ENCODE results near the gene STK17A.

STK17A gene

DNA sequence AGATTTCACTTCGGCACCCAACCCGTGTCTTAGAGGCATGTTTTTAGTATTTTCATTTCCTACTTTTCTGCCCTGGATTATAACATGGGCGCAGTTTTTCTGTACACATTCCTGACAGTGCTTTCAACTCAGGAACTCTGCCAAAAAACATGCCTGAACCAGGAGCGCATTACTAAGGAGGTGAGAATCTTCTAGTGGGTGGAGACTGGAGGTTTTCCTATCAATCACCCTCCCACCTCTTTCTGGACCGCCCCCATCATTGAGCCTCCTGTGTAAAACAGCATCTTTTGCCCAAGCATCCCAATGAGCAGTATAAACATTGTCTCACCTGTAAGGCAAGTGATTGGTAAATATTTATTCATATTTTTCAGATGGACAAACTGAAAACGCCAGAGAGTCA lies 53.2 kb downstream of the STK17A start:
- no peak for DNase-seq (ENCODE audit: low read depth)

DNA sequence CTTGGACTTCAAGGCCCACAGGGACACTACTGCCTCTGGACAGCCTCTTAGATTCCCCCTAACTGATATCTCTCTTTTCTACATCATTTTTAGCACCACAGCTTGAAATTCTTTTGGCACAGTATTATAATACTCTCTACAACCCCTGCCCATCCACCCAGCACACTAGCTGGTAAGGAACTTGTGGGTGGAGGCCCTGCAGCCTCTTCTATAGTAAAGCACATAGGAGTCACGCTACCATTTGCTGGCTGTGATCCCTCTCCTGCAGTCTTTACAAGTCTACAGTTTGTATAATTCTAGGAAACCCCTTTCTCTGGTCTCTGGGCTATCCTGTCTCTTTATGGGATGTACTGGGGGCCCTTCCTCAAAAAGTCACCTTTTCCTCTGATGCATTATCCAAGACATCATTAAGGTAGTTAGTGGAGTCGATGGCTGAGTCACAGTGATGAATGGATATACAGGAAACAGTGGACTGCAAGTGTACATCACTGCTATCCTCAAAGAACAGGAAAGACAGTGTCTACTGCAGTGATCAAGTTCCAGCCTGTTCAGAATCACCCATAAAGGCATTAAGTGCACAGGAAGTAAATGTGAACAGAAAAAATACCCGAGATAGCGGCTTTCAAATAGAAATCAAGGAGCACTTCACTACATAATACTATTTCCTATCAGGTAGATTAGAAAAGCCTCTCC lies 54.4 kb downstream of the STK17A start:
- no peak for DNase-seq (ENCODE audit: low read depth)

DNA sequence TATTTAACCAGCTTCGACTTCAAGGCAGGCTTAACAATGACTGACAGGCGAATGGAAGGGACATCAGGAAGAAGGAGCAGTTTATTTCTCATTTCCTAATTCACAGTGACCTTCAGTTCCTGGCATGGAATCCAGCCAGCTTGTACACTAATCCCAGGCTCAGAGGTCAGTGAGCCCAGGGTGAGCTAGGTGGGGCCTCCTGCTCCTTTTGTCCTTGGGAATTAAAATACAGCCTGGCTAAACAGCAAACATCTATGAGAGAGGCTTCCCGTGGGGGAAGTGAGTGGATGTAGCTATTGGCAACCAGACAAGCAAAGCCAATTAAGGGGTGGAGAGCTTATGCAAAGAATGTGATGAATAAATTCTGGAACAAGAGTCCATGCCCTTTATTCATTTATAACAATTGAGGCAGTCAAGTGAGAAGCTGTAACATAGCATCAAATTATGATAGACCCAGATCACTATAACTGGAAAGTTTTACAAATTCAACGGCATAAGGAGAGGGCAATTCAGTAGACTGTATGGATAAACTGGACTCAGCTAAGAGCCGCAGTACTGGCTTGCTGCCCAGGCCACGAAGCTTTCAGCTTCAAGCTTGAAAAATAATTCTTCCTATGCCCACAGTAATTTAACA lies 57.1 kb downstream of the STK17A start:
- DNase-seq (ENCODE audit: low read depth): no peak

DNA sequence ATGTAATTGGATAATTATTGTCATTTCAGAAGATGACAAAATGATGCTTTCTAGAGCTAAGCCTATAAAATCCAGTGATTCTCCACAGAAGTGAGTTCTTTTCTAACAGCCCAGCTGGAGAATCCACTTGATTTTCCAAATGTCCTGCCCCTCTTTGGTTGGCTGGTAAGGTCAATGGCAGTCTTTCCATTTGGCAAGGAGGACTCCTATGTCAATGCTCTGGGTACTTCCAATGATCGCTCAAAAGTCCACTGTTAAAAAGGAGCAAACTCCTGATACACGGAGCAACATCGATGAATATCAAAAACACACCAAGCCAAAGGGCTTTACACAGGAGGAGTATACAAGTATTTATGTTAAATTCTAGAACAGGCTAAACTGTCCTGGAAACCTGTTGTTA lies 57.8 kb downstream of the STK17A start:
- DNase-seq (ENCODE audit: low read depth): no peak

DNA sequence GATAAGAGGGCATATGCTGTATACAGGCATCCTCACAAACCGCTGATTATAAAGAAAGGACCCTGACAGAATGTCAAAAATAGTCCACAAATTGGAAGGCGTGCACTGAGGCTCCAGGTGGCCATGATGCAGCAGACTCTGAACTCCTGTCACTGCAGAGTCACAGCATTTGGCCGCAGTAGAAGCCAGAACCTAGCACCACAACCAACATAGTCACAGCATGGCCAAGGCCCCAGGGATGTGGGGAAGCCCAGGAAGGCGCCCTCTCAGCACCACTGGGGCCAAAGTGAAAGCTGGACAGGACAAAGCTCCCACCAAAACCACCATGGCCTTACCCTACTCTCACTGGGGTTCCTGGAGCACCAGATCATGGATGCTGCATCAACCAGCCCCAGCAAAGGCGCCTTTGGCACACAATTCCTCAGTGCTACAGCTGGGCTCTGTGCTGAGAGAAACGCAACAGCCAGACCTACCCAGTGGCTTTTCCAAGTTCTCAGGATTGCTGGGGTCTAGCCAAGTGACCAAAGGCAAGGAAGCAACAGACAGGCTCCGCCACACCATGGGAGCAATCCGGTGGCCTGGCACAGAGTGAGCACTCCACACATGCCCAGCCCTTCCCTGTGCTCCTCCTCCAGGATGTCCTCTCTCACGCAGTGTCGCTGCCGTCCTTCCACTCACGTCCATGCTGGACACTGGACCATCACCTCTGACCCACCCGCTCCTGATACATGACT lies 60.2 kb downstream of the STK17A start:
- DNase-seq (ENCODE audit: low read depth): no peak

DNA sequence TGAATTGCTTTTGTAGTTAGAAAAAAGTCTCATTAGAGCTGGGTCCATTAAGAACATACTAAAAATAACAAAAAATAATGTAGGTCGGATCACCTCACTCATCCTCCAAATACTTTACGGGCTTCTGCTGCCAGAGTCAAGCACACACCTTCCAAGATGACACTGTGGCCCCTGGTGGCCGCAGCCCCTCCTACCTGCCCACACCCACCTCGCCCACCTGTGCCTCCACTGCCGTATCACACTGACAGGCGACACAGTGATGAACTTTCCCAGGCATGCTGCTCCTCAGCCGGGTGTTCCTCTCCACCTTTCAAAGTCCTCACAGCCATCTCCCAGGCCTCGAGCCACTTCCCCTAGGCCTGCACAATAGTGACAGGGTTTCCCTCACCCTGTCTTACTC lies 60.9 kb downstream of the STK17A start:
- no peak for DNase-seq (ENCODE audit: low read depth)

DNA sequence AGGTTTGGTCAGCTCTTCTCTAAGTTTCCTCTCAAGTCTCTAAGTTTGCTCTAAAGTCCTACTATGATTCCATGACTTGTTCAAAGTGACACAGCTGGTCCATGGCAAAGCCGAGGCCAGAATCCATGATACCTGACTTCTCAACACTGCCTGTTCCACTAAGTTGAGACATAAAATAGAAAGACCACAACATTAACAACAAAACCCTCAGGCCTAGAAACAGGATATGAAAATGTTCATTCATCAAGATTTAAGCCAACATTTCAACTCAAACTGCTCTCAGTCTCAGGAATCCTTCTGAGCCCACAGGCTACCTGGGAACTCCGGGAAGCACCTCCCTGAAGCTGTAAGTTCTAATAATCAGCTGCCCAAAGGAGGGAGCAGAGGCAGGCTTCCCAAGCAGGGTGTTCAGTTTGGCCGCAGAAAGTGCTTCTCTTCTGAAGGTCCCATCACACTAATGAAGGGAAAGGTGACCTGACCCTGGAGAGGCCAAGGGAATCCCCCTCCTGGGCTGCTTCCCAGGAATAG lies 62.9 kb downstream of the STK17A start:
- no peak for DNase-seq (ENCODE audit: low read depth)

DNA sequence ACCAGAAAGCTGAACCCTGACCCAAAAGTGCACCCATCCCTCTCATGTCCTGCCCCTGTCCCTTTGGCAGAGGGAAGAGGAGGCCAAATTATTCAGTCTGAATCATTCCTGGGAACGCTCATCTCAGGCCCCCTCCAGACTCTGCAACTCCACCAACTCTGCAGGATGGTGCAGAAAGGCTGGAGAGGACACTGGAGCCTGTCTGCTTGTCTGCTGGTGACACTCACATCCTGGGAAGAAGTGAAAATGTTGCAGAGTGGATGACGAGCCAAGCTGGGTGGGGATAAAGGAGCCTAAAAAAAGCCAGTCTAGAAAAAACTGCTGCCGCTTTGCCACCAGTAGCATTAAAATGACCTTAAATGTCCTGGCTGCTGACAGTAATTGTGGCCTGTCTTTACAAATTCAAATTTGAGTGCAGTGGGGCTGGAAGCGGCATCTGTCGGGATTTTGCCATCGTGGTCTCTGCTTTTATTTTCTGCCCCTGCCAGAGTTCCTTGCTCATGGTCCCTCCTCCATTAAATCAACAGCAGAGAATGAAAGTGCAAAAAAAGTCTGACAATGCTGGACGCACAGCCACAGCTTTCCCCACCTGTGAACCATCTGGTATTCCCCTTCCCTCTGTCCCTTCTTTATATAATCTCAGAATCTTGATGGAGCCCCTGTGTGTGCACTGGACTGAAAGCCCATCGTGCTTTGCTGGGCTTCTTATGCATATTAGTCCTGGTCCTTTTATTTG lies 63.9 kb downstream of the STK17A start:
- DNase-seq (ENCODE audit: low read depth): no peak

DNA sequence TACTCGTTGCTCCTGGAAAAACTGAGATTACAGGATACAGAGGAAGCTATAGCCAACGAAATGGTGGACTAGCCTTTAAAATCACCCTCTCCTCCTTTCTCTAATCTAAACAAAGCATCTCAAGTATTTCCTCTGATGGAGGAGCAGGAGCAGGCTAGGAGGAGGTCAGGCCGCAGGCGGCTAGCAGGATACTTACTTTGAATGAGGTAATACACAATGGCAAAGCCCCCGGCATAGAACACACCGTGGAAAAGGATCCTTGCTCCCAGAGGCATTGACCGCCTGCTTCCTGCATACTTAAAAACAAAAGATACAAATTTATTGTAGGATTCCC lies 64.4 kb downstream of the STK17A start:
- no peak for DNase-seq (ENCODE audit: low read depth)

DNA sequence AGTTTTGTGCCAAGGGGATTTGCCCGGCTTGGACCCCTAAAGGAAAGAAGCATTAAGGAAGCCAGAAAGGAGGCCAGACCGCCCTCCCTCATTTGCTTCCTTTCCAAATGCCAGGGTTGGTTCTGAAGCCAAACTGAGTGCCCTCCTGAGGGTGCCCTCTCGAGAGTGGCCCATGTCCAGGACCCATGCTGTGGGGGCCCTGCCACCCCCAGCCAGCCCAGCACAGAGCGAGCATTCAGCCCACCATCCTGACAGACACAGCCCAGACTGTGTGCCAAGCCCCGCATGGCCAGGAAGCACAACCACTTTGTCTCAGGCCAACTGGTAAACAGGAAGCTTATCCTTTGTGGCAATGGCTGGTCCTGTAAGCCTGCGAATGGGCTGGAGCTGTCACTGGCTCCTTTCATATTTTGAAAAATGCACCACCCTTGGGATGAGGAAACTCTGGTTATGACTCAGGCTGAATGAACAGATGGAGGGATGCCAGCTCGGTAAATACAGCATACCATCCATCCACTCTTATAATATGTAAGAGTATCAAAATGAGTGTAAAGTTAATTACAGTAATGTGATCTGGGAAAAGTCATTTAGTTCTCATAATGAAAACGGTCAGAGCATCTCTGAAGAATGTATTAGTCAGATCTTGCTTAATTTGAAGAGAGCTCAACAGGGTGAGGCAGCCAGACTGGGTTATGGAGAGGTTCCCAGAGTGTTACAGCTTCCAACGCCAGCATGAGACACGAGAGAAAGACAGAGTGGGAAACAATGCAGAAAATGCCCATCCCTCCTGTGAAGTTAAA lies 65.0 kb downstream of the STK17A start:
- DNase-seq (ENCODE audit: low read depth): no peak

DNA sequence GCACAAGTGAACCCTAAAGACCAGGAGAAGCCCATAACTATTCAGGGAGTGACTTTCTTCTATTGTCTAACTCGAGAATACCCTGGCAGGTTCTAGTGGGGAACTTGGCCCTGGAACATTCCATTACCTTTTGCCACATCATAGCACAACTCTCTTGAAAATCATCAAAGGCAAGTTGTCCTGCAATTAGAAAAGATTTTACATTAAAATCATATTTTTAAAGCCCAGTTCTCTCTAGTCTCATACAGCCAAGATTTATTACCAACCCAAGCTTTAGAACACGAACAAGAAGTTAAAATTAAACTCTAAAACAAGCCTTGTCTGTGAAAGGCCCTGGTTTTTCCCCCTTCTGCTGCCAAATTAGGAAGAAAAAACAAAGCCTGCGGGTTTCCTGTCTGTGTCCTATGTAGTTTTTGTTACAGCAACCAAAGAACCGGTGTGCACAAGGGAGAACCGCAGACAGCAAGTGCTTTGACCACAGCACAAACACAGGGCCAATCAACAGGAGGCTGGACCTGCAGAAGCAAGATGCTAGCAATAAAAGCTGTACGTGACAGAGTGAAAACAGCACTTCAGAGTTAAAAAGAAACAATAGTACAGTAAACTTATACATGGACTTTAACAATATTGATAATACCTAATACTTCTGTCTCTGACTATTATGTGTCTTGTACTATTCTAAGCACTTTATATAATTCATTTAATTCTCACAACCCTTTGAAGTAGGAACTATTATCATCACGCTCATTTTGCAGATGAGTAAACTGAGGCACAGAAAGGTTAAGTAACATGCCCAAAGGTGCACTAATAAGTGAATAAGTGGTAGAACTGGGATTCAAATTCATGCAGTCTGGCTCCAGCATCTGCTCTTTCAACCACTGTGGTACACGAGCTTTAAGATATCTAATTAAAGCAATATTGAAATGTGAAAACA lies 65.8 kb downstream of the STK17A start:
- peak; percentile 50 for DNase-seq (ENCODE audit: low read depth)

DNA sequence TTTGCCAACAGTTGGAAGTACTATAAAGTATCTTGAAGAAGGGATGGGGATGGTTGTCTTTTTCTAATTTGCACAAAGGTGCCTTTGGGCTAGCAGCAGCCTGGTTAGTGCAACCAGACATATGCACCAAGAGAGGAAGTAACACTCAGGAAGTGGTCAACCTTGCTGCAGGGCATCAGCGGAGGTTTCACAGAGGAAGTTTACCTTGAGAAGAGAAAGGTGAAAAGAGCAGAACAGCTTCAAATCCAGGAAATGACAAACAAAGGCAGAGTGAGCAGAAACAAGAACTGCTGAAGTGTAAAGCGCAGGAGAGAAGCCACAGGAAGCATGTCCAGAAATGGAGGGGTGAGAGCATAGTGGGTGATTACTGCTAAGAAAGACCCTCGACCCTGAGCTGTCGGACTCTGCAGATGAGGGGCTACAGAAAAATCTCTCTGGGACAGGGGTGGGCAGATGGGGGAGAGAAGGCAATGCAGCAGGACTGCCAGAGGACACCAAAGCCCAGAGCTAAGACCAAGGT lies 66.9 kb downstream of the STK17A start:
- peak; percentile 47 for DNase-seq (ENCODE audit: low read depth)

DNA sequence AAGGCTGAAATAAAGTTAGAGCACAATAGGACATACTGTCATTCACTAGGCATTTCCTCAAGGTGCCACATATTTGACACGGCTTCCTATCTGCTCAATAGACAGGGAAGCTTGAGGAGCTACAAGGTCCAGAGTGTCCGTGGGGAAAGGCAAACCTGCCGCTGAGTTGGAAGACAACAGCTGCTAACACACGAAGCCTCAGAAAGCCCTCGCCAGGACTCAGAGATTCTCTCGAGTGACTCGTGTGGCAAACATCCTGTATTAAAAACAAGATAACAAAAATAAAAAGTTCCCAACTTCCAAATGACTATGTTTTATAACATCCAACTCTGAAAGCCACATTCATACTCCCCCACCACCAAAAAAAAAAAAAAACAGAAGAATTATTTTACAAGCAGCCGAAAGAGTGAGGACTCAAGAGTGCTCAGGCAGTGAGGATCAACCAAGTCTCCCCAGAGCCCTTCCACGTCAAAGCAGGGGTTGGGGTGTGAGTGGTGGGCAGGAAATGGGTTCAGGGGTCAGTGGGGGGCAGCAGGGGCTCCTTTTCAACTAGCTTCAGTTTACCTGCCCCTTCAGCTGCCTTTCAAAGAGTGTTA lies 67.6 kb downstream of the STK17A start:
- no peak for DNase-seq (ENCODE audit: low read depth)

DNA sequence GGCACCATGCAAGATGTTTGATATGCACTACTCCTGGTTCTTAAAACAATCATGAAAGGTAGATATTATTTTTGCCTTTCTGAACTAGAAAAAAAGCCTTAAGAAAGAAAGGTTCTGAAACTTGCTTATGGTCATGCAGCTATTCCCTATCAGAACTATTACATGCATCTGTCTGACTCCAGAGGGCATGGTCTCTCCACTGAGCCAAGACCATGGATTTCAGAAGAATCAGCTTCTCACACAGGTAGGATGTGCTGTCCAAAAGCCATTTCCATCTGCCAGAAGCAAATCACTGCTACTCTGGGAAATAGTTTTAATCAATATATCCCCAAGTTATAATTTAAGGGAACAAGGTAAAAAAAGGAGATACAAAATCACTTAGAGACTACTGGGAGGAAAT lies 69.5 kb downstream of the STK17A start:
- DNase-seq (ENCODE audit: low read depth): no peak

DNA sequence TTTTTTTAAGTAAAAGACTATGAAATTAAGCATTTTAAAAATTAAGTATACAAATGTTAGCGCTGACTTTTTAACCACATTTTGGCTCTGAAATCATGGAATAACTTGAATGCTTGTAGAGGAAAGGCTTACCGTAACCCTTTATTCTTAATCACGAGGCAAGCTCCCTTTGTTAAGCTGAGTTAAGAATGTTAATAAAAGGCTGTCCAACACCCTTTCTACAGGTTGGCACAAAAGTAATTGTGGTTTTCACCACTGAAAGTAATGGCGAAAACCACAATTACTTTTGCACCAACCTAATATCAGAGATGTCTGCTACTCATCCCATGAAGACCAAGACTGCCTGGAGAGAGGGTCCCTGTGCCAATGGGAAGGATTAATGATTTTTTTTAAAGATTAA lies 70.6 kb downstream of the STK17A start:
- no peak for DNase-seq (ENCODE audit: low read depth)

DNA sequence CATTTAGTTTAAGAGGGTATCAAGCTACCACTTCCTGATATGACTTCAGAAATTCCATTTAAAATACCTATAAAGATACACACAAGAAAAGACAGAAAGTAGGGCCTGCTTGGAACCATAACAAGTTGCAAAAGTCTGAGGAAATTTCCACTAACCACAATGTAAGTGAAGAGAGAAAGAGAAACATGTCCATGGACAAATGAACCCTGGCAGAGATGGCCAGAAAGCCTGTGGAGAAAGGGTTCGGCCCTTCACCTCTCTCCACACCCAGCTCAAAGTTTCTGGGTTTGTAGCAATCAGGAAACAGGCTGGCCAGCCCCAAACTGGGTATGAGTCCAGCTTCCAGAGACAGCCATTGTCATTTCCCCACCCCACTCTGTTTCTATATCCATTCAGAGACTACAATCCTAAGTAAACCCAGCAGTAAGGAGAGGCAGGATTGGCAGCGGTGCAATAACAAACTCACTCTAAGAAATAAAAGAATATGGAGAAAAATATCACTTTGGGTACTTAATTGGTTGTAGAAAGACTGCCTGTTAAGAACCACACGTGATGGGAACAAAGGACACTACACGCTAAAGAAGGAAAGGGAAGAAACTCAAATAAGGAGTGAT lies 71.1 kb downstream of the STK17A start:
- DNase-seq (ENCODE audit: low read depth): no peak

DNA sequence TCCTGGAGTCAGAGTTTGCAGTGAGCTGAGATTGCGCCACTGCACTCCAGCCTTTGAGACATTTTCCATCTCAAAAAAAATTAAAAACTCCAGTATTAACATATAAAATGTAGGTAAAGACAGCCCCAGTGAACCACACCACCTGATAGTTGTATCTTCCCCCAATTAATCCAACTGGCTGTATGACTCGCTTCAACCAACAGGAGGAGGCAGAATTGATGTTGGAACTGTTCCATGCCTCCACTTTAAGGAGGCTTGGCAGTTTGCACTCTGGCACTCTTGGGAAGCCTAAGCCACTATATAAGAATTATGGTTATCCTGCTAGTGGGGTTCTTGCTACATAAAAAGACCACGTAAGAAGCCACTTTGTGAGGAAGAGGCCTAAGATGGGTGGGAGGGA lies 72.7 kb downstream of the STK17A start:
- DNase-seq (ENCODE audit: low read depth): no peak

DNA sequence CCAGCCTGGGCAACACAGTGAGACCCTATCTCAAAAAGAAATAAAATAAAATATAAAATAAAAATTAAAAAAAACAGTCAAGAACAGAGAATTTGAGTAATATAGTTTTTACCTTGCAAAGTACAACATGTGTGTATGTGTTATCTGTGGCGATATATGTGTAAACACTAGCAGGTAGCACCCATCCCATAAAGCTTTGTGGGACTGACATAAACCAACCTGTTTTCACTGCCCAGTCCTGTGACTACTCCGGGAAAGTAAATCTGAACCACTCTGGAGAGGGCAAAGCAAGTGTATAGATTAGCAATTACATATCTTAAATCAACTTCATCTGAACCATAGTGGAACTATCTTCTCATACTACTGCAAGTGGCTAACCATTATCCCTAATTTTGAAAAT lies 74.1 kb downstream of the STK17A start:
- no peak for DNase-seq (ENCODE audit: low read depth)

DNA sequence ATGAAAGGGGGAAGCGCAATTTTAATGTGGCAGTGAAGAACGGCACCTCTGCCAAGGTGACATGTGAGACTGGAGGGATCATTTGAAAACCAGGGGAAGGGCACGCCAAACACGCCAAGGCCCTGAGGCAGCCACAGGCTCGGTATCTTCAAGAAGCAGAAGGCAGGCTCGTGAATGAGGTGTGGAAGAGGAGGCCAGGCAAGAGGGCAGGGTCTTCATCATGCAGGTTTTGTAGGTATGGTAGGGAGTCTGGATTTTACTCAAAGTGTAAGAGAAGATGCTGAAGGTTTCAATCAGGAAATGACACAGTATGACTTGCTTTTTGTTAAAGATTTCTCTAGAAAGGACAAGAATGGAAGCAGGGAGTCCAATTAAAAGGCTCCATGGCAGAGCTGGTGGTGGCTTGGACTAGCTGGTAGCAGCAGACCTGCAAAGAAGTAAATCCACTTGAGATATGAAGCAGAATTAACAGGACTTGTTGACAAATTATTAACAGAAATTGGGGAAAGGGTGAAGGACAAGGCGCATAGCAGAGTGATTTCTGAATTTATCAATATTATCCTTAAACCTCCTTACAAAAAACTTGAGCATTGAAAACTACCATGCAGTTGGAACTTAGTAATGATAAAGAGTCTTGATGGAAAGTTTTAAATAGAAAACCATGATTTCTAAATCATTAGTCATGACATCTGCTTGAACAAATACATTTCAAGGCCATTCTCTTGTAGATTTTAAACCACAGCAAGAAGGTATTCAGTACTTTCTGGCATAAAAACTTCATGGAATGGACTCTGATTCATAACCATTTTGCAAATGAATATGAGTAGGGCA lies 76.0 kb downstream of the STK17A start:
- no peak for DNase-seq (ENCODE audit: low read depth)
